ENCODE measurements around the gene MAPK8IP3. TPM values are rescaled to one million over a fixed set of nuclear protein-coding genes. Genes with fewer than 3 reads are reported as not detected.
A peak's percentile ranks its signal among the peaks of the same experiment; 100 is the strongest.

MAPK8IP3 gene
- polyA plus RNA-seq, 1 donor (not counting 4 experiments of a cell fraction or from before 2014, with no cell fraction given), result 11.7 TPM

DNA sequence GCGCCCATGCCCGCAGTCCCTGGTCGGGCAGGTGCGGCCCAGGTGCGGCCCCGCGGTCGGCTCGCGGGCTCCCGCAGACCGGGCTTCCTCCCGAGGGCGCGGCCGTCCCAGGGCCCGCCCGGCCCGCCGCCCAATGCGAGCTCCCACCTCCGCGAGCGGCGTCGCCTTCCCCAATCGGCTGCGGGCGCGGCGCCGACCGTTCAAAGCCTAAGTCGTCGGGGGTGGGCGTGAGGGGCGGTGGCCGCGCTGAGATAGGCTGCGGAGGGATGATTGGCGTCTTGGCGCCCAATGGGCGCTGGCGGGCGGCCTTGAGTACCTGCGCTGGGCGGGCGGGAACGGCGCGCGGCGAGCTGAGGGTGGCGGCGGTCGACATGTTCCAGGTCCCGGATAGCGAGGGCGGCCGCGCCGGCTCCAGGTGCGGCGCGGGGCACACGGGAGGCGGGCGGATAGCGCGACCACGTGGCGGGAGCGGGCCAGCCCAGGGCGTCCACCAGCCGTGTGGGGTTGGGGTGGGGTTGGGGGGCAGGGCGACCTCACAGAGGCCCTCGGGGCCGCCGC is 28.0 kb upstream of the MAPK8IP3 start, which contains the start of gene JPT2:
Gene JPT2 (plus strand): TSS at position 338 of the 558 bp plus-strand sequence. CDS start 34 bp downstream, at position 372.
- no peak for FAIRE-seq
- H3K4me3 ChIP-seq (ENCODE audit: control insufficient read depth in 2 of 3, extremely low read depth in 1 of 3, insufficient read depth in 2 of 3, low read depth in 1 of 3, low read length in 3 of 3), result peak within 1 kb of the TSS; percentile 85 to 95 (median 87)
- H4K20me1 ChIP-seq (ENCODE audit: control insufficient read depth, extremely low read depth, insufficient read depth, low read length), result peaks cover 3% of the 10 kb centered on the region
- H2AFZ ChIP-seq (ENCODE audit: control insufficient read depth, low read length), result peak within 1 kb of the TSS; percentile 22
- peak within 1 kb of the TSS; percentile 95 for H3K27ac ChIP-seq (ENCODE audit: control insufficient read depth, insufficient read depth, low read length)
- peaks cover 33% of the 10 kb centered on the region for H3K4me1 ChIP-seq (ENCODE audit: control insufficient read depth, extremely low read depth, insufficient read depth, low read length)
- peaks cover 15 to 28% of the 10 kb centered on the region in 2 experiments for H3K36me3 ChIP-seq (ENCODE audit: control insufficient read depth in 2 of 2, extremely low read depth in 1 of 2, insufficient read depth in 2 of 2, low read length in 2 of 2)
- DNase-seq (ENCODE audit: low read depth, low spot score), result peak; percentile 80
- no peaks in the 10 kb centered on the region for H3K27me3 ChIP-seq (ENCODE audit: control insufficient read depth, extremely low read depth, insufficient read depth, low read length)
- no peaks in the 10 kb centered on the region for H3K9me3 ChIP-seq (ENCODE audit: control insufficient read depth, low read depth, low read length)
- TF ChIP-seq CTCF (optimal IDR thresholded peaks at IDR 0.05 in 1 of 3, IDR thresholded peaks at IDR 0.05 in 1 of 3, conservative IDR thresholded peaks at IDR 0.05 in 1 of 3; ENCODE audit: extremely low read depth in 1 of 3, insufficient read depth in 2 of 3, low read length in 3 of 3), result no peak
- TF ChIP-seq EZH2 (IDR thresholded peaks at IDR 0.05; ENCODE audit: low read length), result no peak
- peak within 1 kb of the TSS; percentile 97 for H3K4me2 ChIP-seq (ENCODE audit: control insufficient read depth, extremely low read depth, insufficient read depth, low read depth, low read length)
- dilution Hi-C loops (cut with MboI; ENCODE audit: extremely low pct_ligation_motif_present, low sequenced_read_pairs), result no loop called here
- peak within 1 kb of the TSS; percentile 96 for H3K9ac ChIP-seq (ENCODE audit: control insufficient read depth, extremely low read depth, insufficient read depth, low read length)
- peaks cover 45% of the 10 kb centered on the region for H3K79me2 ChIP-seq (ENCODE audit: control insufficient read depth, insufficient read depth, low read length)
- H3K9me1 ChIP-seq (ENCODE audit: control insufficient read depth, extremely low read depth, insufficient read depth, low read length), result no peaks in the 10 kb centered on the region

DNA sequence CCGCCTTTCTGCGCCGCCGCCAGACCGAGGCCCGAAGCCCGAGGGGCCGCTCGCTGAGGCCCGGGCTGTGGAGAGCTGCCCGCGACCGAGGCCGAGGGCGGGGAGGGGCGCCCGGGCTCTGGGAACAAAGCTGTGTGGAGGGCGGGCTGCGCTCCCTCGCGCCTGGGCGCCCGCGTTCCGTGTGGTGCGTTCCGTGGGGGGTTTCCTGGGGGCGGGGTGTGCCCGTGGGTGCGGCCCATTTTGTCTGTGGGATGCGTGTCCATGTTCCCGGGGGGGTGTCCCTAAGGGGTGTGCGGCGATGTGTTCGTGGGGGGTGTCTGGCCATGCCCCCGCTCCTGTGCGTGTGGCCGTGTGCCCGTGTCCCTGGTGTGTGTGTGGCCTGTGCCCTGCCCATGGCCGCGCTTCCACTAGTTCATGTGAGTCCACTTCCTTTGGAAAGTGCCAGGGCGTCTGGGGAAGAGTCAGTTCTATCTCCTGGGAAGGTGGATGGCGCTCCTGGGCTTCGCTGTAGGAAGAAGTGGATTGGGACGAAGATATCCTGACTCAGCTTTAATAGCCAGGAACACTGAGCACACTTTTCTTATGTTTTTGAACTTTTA is 27.4 kb upstream of the MAPK8IP3 start:
- Histone ChIP-seq H2AFZ (ENCODE audit: control insufficient read depth, low read length) (peak overlapping the region; percentile 22), H3K9me3 (ENCODE audit: control insufficient read depth, low read depth, low read length) (no peaks in the 10 kb centered on the region), H3K4me1 (ENCODE audit: control insufficient read depth, extremely low read depth, insufficient read depth, low read length) (peaks cover 33% of the 10 kb centered on the region), H3K36me3 (ENCODE audit: control insufficient read depth in 2 of 2, extremely low read depth in 1 of 2, insufficient read depth in 2 of 2, low read length in 2 of 2) (peaks cover 17 to 31% of the 10 kb centered on the region in 2 experiments), H3K4me2 (ENCODE audit: control insufficient read depth, extremely low read depth, insufficient read depth, low read depth, low read length) (peak overlapping the region; percentile 97), H4K20me1 (ENCODE audit: control insufficient read depth, extremely low read depth, insufficient read depth, low read length) (peaks cover 3% of the 10 kb centered on the region), H3K9ac (ENCODE audit: control insufficient read depth, extremely low read depth, insufficient read depth, low read length) (peak overlapping the region; percentile 96), H3K79me2 (ENCODE audit: control insufficient read depth, insufficient read depth, low read length) (peaks cover 51% of the 10 kb centered on the region), H3K9me1 (ENCODE audit: control insufficient read depth, extremely low read depth, insufficient read depth, low read length) (no peaks in the 10 kb centered on the region), H3K4me3 (ENCODE audit: control insufficient read depth in 2 of 3, extremely low read depth in 1 of 3, insufficient read depth in 2 of 3, low read depth in 1 of 3, low read length in 3 of 3) (peak overlapping the region; percentile 85 to 95 (median 87)), H3K27ac (ENCODE audit: control insufficient read depth, insufficient read depth, low read length) (peak overlapping the region; percentile 95), H3K27me3 (ENCODE audit: control insufficient read depth, extremely low read depth, insufficient read depth, low read length) (no peaks in the 10 kb centered on the region)
- no peak for DNase-seq (ENCODE audit: low read depth, low spot score)
- TF ChIP-seq EZH2 (IDR thresholded peaks at IDR 0.05; ENCODE audit: low read length), result no peak
- peak; percentile 6 to 49 (median 18) for TF ChIP-seq CTCF (optimal IDR thresholded peaks at IDR 0.05 in 1 of 3, IDR thresholded peaks at IDR 0.05 in 1 of 3, conservative IDR thresholded peaks at IDR 0.05 in 1 of 3; ENCODE audit: extremely low read depth in 1 of 3, insufficient read depth in 2 of 3, low read length in 3 of 3)
- FAIRE-seq, result peak; percentile 61
- dilution Hi-C loops (cut with MboI; ENCODE audit: extremely low pct_ligation_motif_present, low sequenced_read_pairs), result no loop called here

All from keratinocyte (primary cell).